Neural cell (in vitro differentiated cells): ENCODE data around the gene RNF41. TPM values are rescaled to one million over a fixed set of nuclear protein-coding genes. Genes with fewer than 3 reads are reported as not detected.
A peak's percentile ranks its signal among the peaks of the same experiment; 100 is the strongest.

Experiments used
- H2AFZ ChIP-seq: fragments of 200-600, 300-800 bp; sonication (generic), shearing (Covaris generic); 2 replicates; pipeline ENCODE4 v1.6.0; 2014; ENCODE audit warnings: low read depth, mild to moderate bottlenecking, antibody characterized with exemption, low read length, moderate library complexity
- H3F3A ChIP-seq: fragments of 200-600 bp; shearing (Covaris generic); 2 replicates; pipeline ENCODE4 v1.6.1; 2016; ENCODE audit warnings: mild to moderate bottlenecking, moderate library complexity, mixed read lengths, antibody characterized with exemption, low read length; ENCODE audit not compliant: insufficient read depth, poor library complexity, severe bottlenecking
- H3K27ac ChIP-seq: fragments of 200-600, 300-800 bp; sonication (generic), shearing (Covaris generic); 2 replicates; pipeline ENCODE4 v1.5.1; 2014; ENCODE audit warnings: mild to moderate bottlenecking, low read length, moderate library complexity
- H3K27me3 ChIP-seq: fragments of 300-800, 200-600 bp; sonication (generic), shearing (Covaris generic); 2 replicates; pipeline ENCODE4 v1.6.0; 2014; ENCODE audit warnings: mild to moderate bottlenecking, low read depth, low read length, moderate library complexity; ENCODE audit not compliant: insufficient read depth
- H3K36me3 ChIP-seq: fragments of 300-800, 200-600 bp; sonication (generic), shearing (Covaris generic); 2 replicates; pipeline ENCODE4 v1.5.1; 2014; ENCODE audit warnings: mild to moderate bottlenecking, antibody characterized with exemption, low read length, moderate library complexity; ENCODE audit not compliant: insufficient read depth
- H3K4me2 ChIP-seq: fragments of 300-800, 200-600 bp; sonication (generic), shearing (Covaris generic); 2 replicates; pipeline ENCODE4 v1.6.0; 2014; ENCODE audit warnings: mild to moderate bottlenecking, low read length
- H3K4me3 ChIP-seq: fragments of 300-800, 200-600 bp; sonication (generic), shearing (Covaris generic); 2 replicates; pipeline ENCODE4 v1.5.1; 2014; ENCODE audit warnings: mild to moderate bottlenecking, low read length, moderate library complexity
- H3K79me2 ChIP-seq: fragments of 200-600 bp; shearing (Covaris generic); replicated peaks from 2 replicates; pipeline ENCODE4 v1.6.0; 2014; ENCODE audit warnings: mild to moderate bottlenecking, low read length, moderate library complexity; ENCODE audit not compliant: insufficient read depth
- H3K9ac ChIP-seq: fragments of 300-800, 200-600 bp; sonication (generic), shearing (Covaris generic); 2 replicates; pipeline ENCODE4 v1.6.1; 2016; ENCODE audit warnings: mild to moderate bottlenecking, low read length, mixed read lengths
- H3K9me2 ChIP-seq: fragments of 200-600 bp; shearing (Covaris generic); 2 replicates; pipeline ENCODE4 v1.6.1; 2016; ENCODE audit warnings: mild to moderate bottlenecking, low read length, mixed read lengths; ENCODE audit not compliant: insufficient read depth
- H3K9me3 ChIP-seq: fragments of 200-600, 300-800 bp; sonication (generic), shearing (Covaris generic); 2 replicates; pipeline ENCODE4 v1.6.1; 2016; ENCODE audit warnings: mild to moderate bottlenecking, mixed run types, low read length, moderate library complexity, mixed read lengths
- H4K20me1 ChIP-seq: fragments of 200-600 bp; shearing (Covaris generic); 2 replicates; pipeline ENCODE4 v1.6.1; 2016; ENCODE audit warnings: mild to moderate bottlenecking, mixed run types; ENCODE audit not compliant: insufficient read depth
- CTCF ChIP-seq: fragments of 450-650 bp; IDR thresholded peaks from 2 replicates; pipeline ENCODE4 v1.5.1; 2014; ENCODE audit warnings: antibody characterized with exemption, mild to moderate bottlenecking, moderate library complexity; ENCODE audit not compliant: poor library complexity, severe bottlenecking
- EP300 ChIP-seq: fragments of 450-650 bp; conservative IDR thresholded peaks from 2 replicates; pipeline ENCODE4 v1.6.1; 2014; ENCODE audit warnings: antibody characterized with exemption, mild to moderate bottlenecking, moderate library complexity; ENCODE audit not compliant: poor library complexity, severe bottlenecking
- EZH2 ChIP-seq: fragments of 200-600, 300-800 bp; shearing (Covaris generic), sonication (generic); IDR thresholded peaks from 2 replicates; pipeline ENCODE4 v1.6.1; 2014; ENCODE audit warnings: antibody characterized with exemption, low read length, borderline replicate concordance, mild to moderate bottlenecking; ENCODE audit not compliant: insufficient read depth, poor library complexity, severe bottlenecking
- MXI1 ChIP-seq: fragments of 450-650 bp; conservative IDR thresholded peaks from 2 replicates; pipeline ENCODE4 v1.6.1; 2014; ENCODE audit warnings: antibody characterized with exemption, mild to moderate bottlenecking; ENCODE audit not compliant: poor library complexity, severe bottlenecking
- POLR2AphosphoS5 ChIP-seq: IDR thresholded peaks from 2 replicates; pipeline ENCODE4 v1.6.1; 2012
- RAD21 ChIP-seq: fragments of 450-650 bp; conservative IDR thresholded peaks from 2 replicates; pipeline ENCODE4 v1.6.1; 2014; ENCODE audit warnings: antibody characterized with exemption, mild to moderate bottlenecking, moderate library complexity
- REST ChIP-seq: IDR thresholded peaks from 2 replicates; pipeline ENCODE4 v1.6.1; 2012; ENCODE audit warnings: borderline replicate concordance
- SMC3 ChIP-seq: fragments of 450-650 bp; conservative IDR thresholded peaks from 2 replicates; pipeline ENCODE4 v1.6.1; 2014; ENCODE audit warnings: antibody characterized with exemption, mild to moderate bottlenecking, moderate library complexity; ENCODE audit not compliant: poor library complexity
- TAF1 ChIP-seq: IDR thresholded peaks from 2 replicates; pipeline ENCODE4 v1.6.1; 2012; ENCODE audit warnings: low read depth
- polyA plus RNA-seq: library from polyadenylated mRNA; depleted of rRNA; stranded (reverse); fragments of >200 nt; gene quantifications from 2 replicates; pipeline ENCODE4 v1.2.3, GENCODE V29; 2014

RNF41 gene
- polyA plus RNA-seq, 1 donor from 2014 or later, result 108 TPM

GRCh38 chr12:56206452-56207166 is 15.1 kb downstream of the RNF41 start:
- H3K36me3 ChIP-seq, result peaks cover 6% of the 10 kb centered on the region
- H3K79me2 ChIP-seq, result no peaks in the 10 kb centered on the region
- H3K27me3 ChIP-seq, result no peaks in the 10 kb centered on the region
- H2AFZ ChIP-seq, result no peak overlapping the region
- no peaks in the 10 kb centered on the region for H3K9me3 ChIP-seq
- H3K4me2 ChIP-seq, result no peak overlapping the region
- no peak overlapping the region for H3K9ac ChIP-seq
- H3K27ac ChIP-seq, result no peak overlapping the region
- no peak overlapping the region for H3K4me3 ChIP-seq
- H4K20me1 ChIP-seq, result no peaks in the 10 kb centered on the region
- no peaks in the 10 kb centered on the region for H3F3A ChIP-seq
- H3K9me2 ChIP-seq, result no peaks in the 10 kb centered on the region
- no peak for TF ChIP-seq POLR2AphosphoS5
- no peak for TF ChIP-seq EZH2
- TF ChIP-seq EP300, result no peak
- peak; percentile 23 for TF ChIP-seq SMC3
- no peak for TF ChIP-seq MXI1
- TF ChIP-seq CTCF, result peak; percentile 47
- no peak for TF ChIP-seq RAD21
- TF ChIP-seq REST, result no peak
- TF ChIP-seq TAF1, result no peak

- TF ChIP-seq EZH2 (no peak), SMC3 (no peak), REST (no peak)
- Histone ChIP-seq H4K20me1 (no peaks in the 10 kb centered on the region), H3K9me3 (no peaks in the 10 kb centered on the region), H3K79me2 (no peaks in the 10 kb centered on the region), H2AFZ (no peak overlapping the region), H3K27ac (no peak overlapping the region), H3K4me3 (no peak overlapping the region), H3K27me3 (no peaks in the 10 kb centered on the region), H3K9ac (no peak overlapping the region), H3K36me3 (peaks cover 6% of the 10 kb centered on the region), H3K9me2 (no peaks in the 10 kb centered on the region), H3F3A (no peaks in the 10 kb centered on the region), H3K4me2 (no peak overlapping the region)
These were observed 16.3 kb downstream of the RNF41 start for GRCh38 chr12:56205445-56205844.
